ENCODE data around the gene PRPF31.

The PRPF31 gene

GRCh38 chr19:54108496-54108895 lies 7.1 kb upstream of the PRPF31 start:
- no peak for DNase-seq

- DNase-seq = no peak
Observed at GRCh38 chr19:54109651-54110050, 5.9 kb upstream of the PRPF31 start.

DNA sequence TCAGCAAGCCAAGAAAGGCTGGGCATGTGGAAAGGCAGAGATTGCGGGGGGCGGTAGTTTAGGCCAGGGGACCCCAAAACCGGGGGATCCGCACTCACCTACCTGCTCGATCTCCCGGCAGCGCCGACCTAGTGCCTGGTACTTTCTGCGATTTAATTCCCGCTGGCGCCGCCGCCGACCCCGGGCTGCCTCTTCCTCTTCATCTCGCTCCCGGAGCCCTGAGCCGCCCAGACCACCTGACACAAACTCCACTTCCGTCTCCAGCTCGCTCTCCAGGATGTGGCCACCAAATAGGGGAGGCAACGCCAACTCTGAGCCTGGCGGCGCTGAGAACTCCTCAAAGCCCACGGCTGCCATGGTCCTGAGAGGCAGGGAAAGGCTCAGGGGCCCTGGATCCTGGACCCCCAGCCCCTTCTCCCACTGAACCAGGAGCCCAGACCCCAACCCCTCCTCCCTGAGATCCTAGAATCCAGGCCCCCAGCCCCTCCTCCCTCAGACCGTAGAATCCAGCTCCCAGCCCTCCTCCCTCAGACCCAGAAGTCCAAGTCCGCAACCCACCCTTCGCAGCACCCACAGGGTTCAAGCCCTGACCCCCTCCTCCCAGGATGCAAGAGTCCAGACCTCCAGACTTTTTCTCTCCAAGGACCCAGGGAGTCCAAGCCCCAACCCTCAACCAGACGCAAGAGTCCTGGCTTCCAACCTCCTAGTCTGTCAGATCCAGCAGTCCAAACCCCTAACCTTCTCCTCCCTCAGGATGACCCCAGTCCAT lies 1.0 kb upstream of the PRPF31 start:
- peak; percentile 42 for DNase-seq

- DNase-seq = no peak
Observed at GRCh38 chr19:54121259-54121658, 5.7 kb downstream of the PRPF31 start.

- DNase-seq = no peak
Observed at GRCh38 chr19:54123682-54124081, 8.1 kb downstream of the PRPF31 start.

DNA sequence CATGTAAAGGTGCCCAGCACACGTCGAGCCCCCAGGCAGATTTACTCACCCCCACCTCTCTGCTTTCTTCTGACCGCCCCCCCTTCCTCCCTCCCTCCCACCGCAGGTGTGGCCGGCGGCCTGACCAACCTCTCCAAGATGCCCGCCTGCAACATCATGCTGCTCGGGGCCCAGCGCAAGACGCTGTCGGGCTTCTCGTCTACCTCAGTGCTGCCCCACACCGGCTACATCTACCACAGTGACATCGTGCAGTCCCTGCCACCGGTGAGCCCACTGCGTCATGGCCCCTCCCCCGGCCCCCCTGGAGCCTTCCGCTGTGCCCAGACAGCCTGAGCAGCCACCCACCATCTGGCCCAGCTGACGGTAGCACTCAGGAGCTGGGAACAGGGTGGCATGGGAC lies 8.8 kb downstream of the PRPF31 start:
- DNase-seq = no peak

GRCh38 chr19:54125713-54126112 lies 10.2 kb downstream of the PRPF31 start:
- no peak for DNase-seq

GRCh38 chr19:54127688-54128440 lies 12.3 kb downstream of the PRPF31 start:
- DNase-seq = no peak

DNA sequence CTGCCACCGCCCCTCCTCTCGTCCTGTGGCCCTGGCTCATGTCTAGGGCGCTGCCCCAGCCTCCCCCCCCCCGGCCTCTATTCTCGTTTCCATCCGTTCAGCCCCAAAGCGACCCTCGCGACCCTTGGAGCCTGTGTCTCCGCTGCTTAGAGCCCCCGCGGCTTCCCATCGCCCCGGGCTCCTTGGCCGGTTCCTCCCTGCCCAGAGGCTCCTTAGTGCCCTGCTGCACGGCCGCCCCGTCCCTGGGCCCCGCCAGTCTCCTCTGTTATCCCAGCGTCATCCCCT lies 12.8 kb downstream of the PRPF31 start:
- DNase-seq = no peak

DNA sequence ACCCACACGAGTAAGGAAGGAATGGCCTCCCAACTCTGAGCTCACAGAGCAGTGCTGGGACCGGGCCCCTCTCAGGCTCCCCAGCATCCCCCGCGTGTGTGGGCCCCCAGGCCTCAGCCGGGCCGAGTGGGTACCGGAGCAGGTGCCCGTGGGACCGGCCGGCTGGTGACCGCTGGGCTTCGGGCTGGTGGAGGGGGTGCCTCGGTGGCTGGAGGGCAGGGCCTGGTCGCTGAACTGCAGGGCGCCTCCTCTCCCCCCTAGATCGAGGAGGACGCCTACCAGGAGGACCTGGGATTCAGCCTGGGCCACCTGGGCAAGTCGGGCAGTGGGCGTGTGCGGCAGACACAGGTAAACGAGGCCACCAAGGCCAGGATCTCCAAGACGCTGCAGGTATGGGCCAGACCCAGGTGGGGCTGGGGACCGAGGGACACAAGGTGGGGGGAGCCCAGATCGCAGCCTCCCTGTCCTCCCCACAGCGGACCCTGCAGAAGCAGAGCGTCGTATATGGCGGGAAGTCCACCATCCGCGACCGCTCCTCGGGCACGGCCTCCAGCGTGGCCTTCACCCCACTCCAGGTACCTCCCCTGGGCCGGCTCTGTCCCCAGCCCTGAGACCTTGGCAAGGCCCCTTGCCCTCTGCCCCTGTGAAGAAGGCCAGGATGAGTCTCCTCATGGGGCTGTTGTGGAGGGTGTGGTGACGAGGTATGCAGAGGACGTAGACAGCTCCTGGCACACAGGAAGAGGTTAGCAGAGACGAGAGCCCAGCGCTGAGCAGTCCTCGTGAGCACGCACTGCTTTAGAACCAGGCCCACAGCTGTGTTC lies 13.5 kb downstream of the PRPF31 start:
- no peak for DNase-seq

DNA sequence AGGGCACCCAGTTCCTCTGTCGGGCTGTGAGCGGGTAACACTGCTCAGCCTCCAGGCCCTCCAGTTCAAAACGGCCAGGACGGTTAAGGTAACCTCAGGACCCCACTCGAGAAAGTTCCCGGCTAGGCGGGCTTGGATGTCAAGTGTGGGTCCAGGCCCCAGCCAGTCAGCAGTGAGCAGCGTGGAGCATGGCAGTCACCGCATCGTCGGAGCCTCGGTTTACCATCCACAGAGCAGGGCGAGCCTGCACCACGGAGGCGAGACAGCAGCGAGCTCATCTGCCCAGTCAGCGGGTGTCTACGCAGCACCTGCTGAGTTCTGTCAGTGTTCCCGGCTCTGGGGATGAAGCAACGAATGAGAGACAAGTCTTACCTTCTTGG lies 14.1 kb downstream of the PRPF31 start:
- DNase-seq = no peak

DNA sequence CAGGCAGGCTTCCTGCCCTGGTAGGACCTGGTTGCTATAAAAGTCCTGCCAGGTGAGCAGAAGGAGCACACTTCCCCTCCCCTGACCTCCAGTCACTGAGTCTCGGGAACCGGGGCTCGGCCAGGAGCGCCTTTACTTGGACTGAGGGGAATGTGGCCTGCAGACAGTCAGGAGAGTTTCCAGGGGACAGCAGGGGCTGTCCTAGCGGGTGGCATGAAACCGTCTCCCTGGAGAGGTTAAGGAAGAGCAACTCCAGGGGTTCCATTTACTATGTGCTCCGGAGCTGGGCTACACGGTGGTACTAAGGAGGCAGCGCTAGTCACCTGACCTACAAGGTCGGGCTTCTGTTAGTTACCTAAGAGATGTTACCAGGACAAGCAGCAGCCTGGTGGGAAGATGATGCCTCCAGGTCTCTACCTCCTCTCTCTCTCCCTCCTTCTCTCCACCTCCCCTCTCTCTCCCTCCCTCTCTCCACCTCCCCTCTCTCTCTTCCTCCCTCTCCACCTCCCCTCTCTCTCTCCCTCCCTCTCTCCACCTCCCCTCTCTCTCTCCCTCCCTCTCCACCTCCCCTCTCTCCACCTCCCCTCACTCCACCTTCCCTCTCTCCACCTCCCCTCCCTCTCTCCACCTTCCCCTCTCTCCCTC lies 17.9 kb downstream of the PRPF31 start:
- DNase-seq = peak; percentile 60

DNA sequence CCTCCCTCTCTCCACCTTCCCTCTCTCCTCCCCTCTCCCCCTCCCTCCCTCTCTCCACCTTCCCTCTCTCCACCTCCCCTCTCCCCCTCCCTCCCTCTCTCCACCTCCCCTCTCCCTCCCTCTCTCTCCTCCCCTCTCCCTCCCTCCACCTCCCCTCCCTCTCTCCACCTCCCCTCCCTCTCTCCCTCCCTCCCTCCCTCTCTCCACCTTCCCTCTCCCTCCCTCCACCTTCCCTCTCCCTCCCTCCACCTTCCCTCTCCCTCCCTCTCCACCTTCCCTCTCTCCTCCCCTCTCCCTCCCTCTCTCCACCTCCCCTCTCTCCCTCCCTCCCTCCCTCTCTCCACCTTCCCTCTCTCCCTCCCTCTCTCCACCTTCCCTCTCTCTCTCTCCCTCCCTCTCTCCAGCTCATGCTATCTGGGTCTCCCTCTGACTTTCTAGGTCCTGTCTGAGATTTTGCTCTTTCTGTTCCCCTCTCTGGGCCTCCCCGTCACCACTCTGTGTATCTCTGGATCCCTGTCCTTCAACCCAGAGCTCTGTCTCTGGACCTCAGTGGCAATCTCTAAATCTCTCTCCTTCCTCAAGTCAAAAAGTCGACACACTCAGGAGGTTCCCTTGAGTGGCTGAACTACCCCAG lies 18.5 kb downstream of the PRPF31 start:
- DNase-seq = no peak

GRCh38 chr19:54136086-54136863 lies 20.7 kb downstream of the PRPF31 start:
- DNase-seq = no peak

- DNase-seq = peak; percentile 100
Observed at GRCh38 chr19:54136864-54137698, 21.5 kb downstream of the PRPF31 start.

DNA sequence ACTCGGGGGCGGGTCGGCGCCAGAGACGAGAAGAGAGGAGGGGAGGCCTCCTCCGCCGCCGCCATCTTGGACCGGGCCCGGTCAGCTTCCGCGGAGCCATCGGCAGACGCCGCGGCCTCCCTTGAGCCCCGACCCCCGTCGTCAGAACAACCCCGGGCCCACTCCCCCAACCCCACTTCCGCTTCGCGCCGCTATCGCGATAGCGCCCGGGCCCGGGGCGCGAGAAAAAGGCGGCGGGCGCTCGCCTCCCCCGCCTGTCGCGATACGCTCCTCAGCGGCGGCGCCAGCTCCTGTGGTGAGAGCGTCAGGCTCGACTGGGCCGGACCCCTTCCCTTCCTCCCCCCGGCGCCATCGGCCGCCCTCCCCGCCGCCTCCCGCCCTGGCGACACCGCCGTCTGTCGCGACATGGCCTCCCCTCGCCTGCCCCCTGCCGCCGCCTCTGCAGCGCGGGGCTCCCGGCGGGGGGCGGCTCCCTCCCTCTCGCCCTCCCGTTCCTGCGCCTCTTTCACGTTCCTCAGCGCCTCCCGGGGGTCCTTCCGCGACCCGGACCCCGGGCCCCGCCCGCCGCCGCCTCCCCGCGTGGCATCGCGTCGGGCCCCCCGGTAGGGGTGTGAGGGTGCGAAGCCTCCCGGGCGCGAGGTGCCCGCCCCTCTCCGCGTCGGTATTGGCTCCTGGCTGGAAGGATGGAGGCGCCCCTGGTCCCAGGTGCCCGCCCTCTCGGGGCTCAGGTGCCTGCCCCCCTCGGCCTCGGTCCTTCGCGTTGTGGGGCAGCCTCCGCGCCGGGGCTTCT lies 22.3 kb downstream of the PRPF31 start, which contains the start of gene CNOT3:
TSS of gene CNOT3 (plus strand) at position 64 of the 790 bp plus-strand sequence. CDS start 5,217 bp downstream, outside the sequence.
- no peak for DNase-seq

DNA sequence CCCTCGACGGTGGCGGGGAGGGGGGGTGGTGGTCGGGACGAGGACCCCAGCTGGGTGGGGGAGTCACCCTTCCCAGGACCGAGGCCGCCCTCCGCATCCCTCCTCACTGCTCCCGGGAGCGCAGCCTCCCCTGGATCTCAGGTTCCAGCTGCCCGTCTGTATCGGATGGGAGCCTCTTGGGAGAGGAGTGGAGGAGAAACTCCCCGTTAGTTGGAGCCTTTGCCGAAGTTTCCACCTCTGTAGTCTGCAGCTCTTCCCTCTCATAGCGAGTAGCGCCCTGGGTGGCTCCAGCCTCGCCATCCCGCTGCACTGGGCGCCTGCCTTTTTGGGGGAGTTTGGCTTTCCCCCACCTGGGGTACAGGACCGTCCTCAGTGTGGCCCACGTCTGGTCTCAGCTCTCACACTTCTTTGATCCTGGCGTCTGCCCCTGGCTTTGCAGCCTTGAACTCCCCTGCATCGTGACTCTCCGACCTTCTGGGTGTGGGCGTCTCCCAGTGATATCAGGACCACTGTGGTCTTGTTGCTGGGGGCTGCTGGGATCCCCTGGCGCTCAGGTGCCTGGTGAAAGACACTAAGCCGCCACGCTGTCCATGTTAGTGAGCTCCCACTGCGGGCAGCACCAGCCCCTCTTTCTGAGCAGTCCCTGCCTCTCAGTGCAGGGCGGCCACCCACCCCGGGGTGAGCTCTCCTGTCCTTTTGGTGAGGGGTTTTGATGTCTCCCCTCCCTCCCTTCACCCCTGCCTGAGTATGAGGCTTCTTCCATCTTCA lies 23.1 kb downstream of the PRPF31 start:
- no peak for DNase-seq

DNA sequence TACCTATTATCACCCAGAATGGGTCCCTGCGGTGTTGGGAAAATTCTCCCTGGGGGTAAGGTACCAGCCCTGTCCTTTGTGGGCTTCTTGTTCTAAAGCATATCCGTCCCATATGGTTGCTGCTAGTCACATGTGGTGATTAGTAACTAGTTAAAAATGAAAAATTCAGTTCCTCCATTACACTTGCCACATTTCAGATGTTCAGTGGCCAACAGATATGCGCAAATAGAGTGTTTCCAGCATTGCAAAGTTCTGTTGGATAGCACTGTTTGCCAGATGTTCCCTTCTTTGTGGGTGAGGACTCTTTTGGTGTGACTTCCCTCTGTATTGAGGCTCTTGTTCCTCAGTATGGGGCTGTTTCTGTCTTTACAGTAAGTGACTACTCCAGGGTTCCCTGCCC lies 25.8 kb downstream of the PRPF31 start:
- DNase-seq = no peak

- DNase-seq = no peak
Observed at GRCh38 chr19:54142166-54142780, 26.7 kb downstream of the PRPF31 start.

All from GF-D8 (cell line).